ENCODE results near the gene RGS9.

DNA sequence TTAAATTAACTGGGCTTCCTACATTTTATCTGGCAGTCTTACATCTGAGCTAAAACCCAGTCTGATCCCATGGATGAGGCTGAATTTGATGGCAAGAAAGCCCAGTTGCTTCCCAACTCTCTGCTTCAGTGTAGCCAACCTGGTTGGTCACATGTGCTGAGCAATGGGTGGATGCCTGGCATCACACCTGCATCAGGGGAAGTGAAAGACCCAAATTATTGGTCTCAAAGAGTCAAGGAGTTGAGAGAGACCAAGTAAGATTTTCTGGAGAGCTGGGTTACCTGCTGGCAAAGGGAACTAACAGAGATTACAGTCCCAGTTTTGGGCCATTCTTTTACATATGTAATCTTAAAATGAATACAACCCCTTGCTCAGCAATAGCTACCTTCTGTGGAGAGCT lies 38.8 kb downstream of the RGS9 start:
- TF ChIP-seq EP300 (IDR thresholded peaks at IDR 0.05), result no peak
- TF ChIP-seq, protein P1, sequence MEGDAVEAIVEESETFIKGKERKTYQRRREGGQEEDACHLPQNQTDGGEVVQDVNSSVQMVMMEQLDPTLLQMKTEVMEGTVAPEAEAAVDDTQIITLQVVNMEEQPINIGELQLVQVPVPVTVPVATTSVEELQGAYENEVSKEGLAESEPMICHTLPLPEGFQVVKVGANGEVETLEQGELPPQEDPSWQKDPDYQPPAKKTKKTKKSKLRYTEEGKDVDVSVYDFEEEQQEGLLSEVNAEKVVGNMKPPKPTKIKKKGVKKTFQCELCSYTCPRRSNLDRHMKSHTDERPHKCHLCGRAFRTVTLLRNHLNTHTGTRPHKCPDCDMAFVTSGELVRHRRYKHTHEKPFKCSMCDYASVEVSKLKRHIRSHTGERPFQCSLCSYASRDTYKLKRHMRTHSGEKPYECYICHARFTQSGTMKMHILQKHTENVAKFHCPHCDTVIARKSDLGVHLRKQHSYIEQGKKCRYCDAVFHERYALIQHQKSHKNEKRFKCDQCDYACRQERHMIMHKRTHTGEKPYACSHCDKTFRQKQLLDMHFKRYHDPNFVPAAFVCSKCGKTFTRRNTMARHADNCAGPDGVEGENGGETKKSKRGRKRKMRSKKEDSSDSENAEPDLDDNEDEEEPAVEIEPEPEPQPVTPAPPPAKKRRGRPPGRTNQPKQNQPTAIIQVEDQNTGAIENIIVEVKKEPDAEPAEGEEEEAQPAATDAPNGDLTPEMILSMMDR (IDR thresholded peaks at IDR 0.05), result no peak
- no peak for TF ChIP-seq POLR2A (IDR thresholded peaks at IDR 0.05)
- TF ChIP-seq POLR2AphosphoS5 (IDR thresholded peaks at IDR 0.05), result no peak
